GM12878 (cell line): Measurements from ENCODE around the gene TSPEAR.
"Not testable (repeated sequence)": the region's sequence is repeated elsewhere in the genome, so short reads cannot be mapped to it uniquely, and the experiment has no call there.

Experiments used
- CEBPB ChIP-seq, 2 experiments: fragments of 150-350 bp in 1 of 2; IDR thresholded peaks; 2 replicates each; pipeline ENCODE4 v1.6.1; 2012 to 2014; ENCODE audit warnings: low read depth in 2 of 2, low read length in 2 of 2, borderline replicate concordance in 1 of 2, inconsistent platforms in 1 of 2
- CTCF ChIP-seq, 3 experiments: IDR thresholded peaks in 2 of 3; conservative IDR thresholded peaks in 1 of 3; 2 replicates each; pipeline ENCODE4 v1.5.1; 2011; ENCODE audit warnings: low read depth in 3 of 3, low read length in 3 of 3, mild to moderate bottlenecking in 3 of 3, control low read depth in 2 of 3, moderate library complexity in 2 of 3, inconsistent platforms in 1 of 3, mixed read lengths in 1 of 3; ENCODE audit not compliant: control insufficient read depth in 2 of 3, insufficient read depth in 1 of 3; ENCODE audit errors: extremely low read depth in 1 of 3
- HCFC1 ChIP-seq: fragments of 150-350 bp; IDR thresholded peaks from 2 replicates; pipeline ENCODE4 v1.6.1; 2014; ENCODE audit warnings: low read length

DNA sequence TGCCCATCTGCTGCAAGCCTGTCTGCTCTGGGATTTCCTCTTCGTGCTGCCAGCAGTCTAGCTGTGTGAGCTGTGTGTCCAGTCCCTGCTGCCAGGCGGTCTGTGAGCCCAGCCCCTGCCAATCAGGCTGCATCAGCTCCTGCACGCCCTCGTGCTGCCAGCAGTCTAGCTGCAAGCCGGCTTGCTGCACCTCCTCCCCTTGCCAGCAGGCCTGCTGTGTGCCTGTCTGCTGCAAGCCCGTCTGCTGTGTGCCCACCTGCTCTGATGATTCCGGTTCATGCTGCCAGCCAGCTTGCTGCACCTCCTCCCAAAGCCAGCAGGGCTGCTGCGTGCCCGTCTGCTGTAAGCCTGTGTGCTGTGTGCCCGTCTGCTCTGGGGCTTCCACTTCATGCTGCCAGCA lies 110.3 kb downstream of the TSPEAR start:
- TF ChIP-seq CTCF (IDR thresholded peaks at IDR 0.05 in 2 of 3, conservative IDR thresholded peaks at IDR 0.05 in 1 of 3; ENCODE audit: control insufficient read depth in 2 of 3, extremely low read depth in 1 of 3, insufficient read depth in 1 of 3, low read depth in 3 of 3, low read length in 3 of 3); HCFC1; CEBPB (IDR thresholded peaks at IDR 0.05; ENCODE audit: borderline replicate concordance in 1 of 2, low read depth in 2 of 2, low read length in 2 of 2): not testable (repeated sequence)
